Vagina (tissue), 2 donors: ENCODE results near the gene SYTL5.

ENCODE experiments used
- CTCF ChIP-seq, 3 experiments: fragments of 450-650 bp in 2 of 3; fragments of 200-600 bp in 1 of 3; sonication (generic) in 1 of 3; IDR thresholded peaks; one replicate each; pipeline ENCODE4 v1.5.1; 2017 to 2019; ENCODE audit warnings: antibody characterized with exemption in 3 of 3, mild to moderate bottlenecking in 2 of 3, moderate library complexity in 2 of 3
- POLR2A ChIP-seq, 2 donors: fragments of 450-650 bp; IDR thresholded peaks; one replicate each; pipeline ENCODE4 v1.6.1; 2017; ENCODE audit warnings: antibody characterized with exemption in 2 of 2, mild to moderate bottlenecking in 2 of 2, moderate library complexity in 2 of 2
- POLR2AphosphoS5 ChIP-seq, 2 donors: sonication (generic); formaldehyde crosslinking; IDR thresholded peaks; one replicate each; pipeline ENCODE4 v1.9.0; 2017; ENCODE audit warnings: antibody characterized with exemption in 2 of 2, mild to moderate bottlenecking in 2 of 2, low read depth in 1 of 2; ENCODE audit not compliant: insufficient read depth in 1 of 2

GRCh38 chrX:38089173-38089982, 83.0 kb downstream of the SYTL5 start:
- TF ChIP-seq CTCF (IDR thresholded peaks at IDR 0.05) (no peak), POLR2AphosphoS5 (IDR thresholded peaks at IDR 0.05; ENCODE audit: insufficient read depth in 1 of 2, low read depth in 1 of 2) (no peak), POLR2A (IDR thresholded peaks at IDR 0.05) (no peak)
